GM19468 (cell line): ENCODE measurements around the gene B4GALT6.

ENCODE experiments used
- ATAC-seq: cut with Tn5 transposase; IDR thresholded peaks from one replicate; pipeline ENCODE4 v1.9.1; 2021; ENCODE audit warnings: mild to moderate bottlenecking, moderate library complexity, moderate number of reproducible peaks; ENCODE audit not compliant: unreplicated experiment; ENCODE audit errors: extremely low read depth

B4GALT6 gene

GRCh38 chr18:31661965-31662364 lies 22.4 kb downstream of the B4GALT6 start:
- ATAC-seq, result no peak

- ATAC-seq, result no peak
Measured at GRCh38 chr18:31660763-31661162, 23.6 kb downstream of the B4GALT6 start.

GRCh38 chr18:31659576-31660177 lies 24.7 kb downstream of the B4GALT6 start:
- no peak for ATAC-seq

GRCh38 chr18:31658670-31659575 lies 25.5 kb downstream of the B4GALT6 start:
- peak; percentile 20 for ATAC-seq

GRCh38 chr18:31657823-31658669 lies 26.3 kb downstream of the B4GALT6 start:
- peak; percentile 68 for ATAC-seq

- ATAC-seq, result no peak
Measured at GRCh38 chr18:31656754-31657153, 27.6 kb downstream of the B4GALT6 start.

- no peak for ATAC-seq
Measured at GRCh38 chr18:31655354-31655753, 29.0 kb downstream of the B4GALT6 start.

- no peak for ATAC-seq
Measured at GRCh38 chr18:31652877-31653276, 31.5 kb downstream of the B4GALT6 start.

- no peak for ATAC-seq
Measured at GRCh38 chr18:31652357-31652756, 32.0 kb downstream of the B4GALT6 start.

GRCh38 chr18:31651369-31651768 lies 33.0 kb downstream of the B4GALT6 start:
- no peak for ATAC-seq

GRCh38 chr18:31649978-31650719 lies 34.2 kb downstream of the B4GALT6 start:
- ATAC-seq, result peak; percentile 20

- no peak for ATAC-seq
Measured at GRCh38 chr18:31649449-31649848, 34.9 kb downstream of the B4GALT6 start.

- ATAC-seq, result peak; percentile 32
Measured at GRCh38 chr18:31648966-31649429, 35.4 kb downstream of the B4GALT6 start.

GRCh38 chr18:31648458-31648857 lies 35.9 kb downstream of the B4GALT6 start:
- no peak for ATAC-seq

- no peak for ATAC-seq
Measured at GRCh38 chr18:31647127-31647753, 37.1 kb downstream of the B4GALT6 start.

- no peak for ATAC-seq
Measured at GRCh38 chr18:31646332-31647126, 37.9 kb downstream of the B4GALT6 start.

- no peak for ATAC-seq
Measured at GRCh38 chr18:31645411-31645810, 39.0 kb downstream of the B4GALT6 start.

- no peak for ATAC-seq
Measured at GRCh38 chr18:31643003-31643402, 41.4 kb downstream of the B4GALT6 start.

GRCh38 chr18:31637445-31637844 lies 46.9 kb downstream of the B4GALT6 start:
- no peak for ATAC-seq
